Fibroblast of lung (primary cell): Measurements from ENCODE around the gene HIBADH.

Experiments used
- CTCF ChIP-seq, 2 donors: IDR thresholded peaks in 1 of 2; conservative IDR thresholded peaks in 1 of 2; 1 replicate in 1 of 2; 2 replicates in 1 of 2; pipeline ENCODE4 v1.5.1; 2011 to 2012; ENCODE audit warnings: low read length in 2 of 2, control low read depth in 1 of 2, inconsistent platforms in 1 of 2, low read depth in 1 of 2, mild to moderate bottlenecking in 1 of 2
- EZH2 ChIP-seq: IDR thresholded peaks from 2 replicates; pipeline ENCODE4 v1.5.1; 2012; ENCODE audit warnings: low read length, control low read depth, mild to moderate bottlenecking; ENCODE audit errors: missing control alignments

- TF ChIP-seq CTCF (conservative IDR thresholded peaks at IDR 0.05 in 1 of 2, IDR thresholded peaks at IDR 0.05 in 1 of 2; ENCODE audit: low read depth in 1 of 2, low read length in 2 of 2) (no peak), EZH2 (no peak)
Observed at GRCh38 chr7:27492224-27492623, 170.5 kb downstream of the HIBADH start.
